Adrenal gland (tissue), 5 donors: Measurements from ENCODE around the gene DOCK3.

Experiments used
- CTCF ChIP-seq, 6 experiments: fragments of 450-650 bp in 4 of 6; fragments of 200-600 bp in 2 of 6; sonication (generic) in 1 of 6; IDR thresholded peaks; 1 replicate in 5 of 6; 2 replicates in 1 of 6; pipeline versions ENCODE4 v1.5.1 to v1.8.0; 2016 to 2021; ENCODE audit warnings: antibody characterized with exemption in 6 of 6, mild to moderate bottlenecking in 2 of 6, moderate library complexity in 1 of 6
- POLR2A ChIP-seq, 2 donors: fragments of 450-650 bp; IDR thresholded peaks; one replicate each; pipeline ENCODE4 v1.6.1; 2017; ENCODE audit warnings: antibody characterized with exemption in 2 of 2, mild to moderate bottlenecking in 2 of 2, moderate library complexity in 1 of 2
- donor health status: DM: no; HTN: no; CAD: no.

- TF ChIP-seq CTCF (IDR thresholded peaks at IDR 0.05) (no peak), POLR2A (IDR thresholded peaks at IDR 0.05) (no peak)
These were observed 48.3 kb upstream of the DOCK3 start for GRCh38 chr3:50626401-50626800.
